Measurements from ENCODE around the gene ZNF787. TPM values are rescaled to one million over a fixed set of nuclear protein-coding genes. Genes with fewer than 3 reads are reported as not detected.

Gene ZNF787
- total and polyA plus RNA-seq, 2 donors (not counting 3 experiments of a cell fraction or from before 2014, with no cell fraction given): 11.6 to 32.7 TPM

DNA sequence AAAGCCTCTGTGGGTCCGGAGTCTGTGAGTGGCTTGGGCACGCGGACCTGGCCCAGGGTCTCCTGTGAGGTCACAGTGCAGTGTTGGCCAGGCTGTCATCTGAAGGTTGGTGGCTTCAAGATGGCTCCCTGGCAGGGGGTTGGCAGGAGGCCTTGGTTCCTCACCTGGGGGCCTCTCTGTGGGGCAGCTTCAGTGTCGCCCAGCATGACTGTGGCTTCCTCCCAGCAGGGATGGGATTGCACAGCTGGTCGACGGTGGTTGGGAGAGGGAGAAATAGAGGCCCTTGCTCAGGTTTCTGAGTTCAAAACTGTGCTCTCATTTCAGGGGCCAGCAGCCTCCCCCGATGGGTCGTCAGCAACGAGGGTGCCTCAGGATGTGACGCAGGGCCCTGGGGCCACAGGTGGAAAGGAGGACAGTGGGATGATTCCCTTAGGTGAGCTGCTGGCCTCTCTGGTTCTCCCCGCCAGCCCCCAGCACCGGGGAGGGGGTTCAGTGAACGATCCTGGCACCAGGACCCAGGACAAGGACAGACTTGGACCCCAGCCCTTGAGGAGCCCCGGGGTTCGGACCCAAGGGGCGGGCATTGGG is 37.2 kb upstream of the ZNF787 start:
- H3K27me3 ChIP-seq (ENCODE audit: control insufficient read depth in 2 of 2, insufficient read depth in 2 of 2, low read length in 2 of 2): no peaks in the 10 kb centered on the region
- H3K36me3 ChIP-seq (ENCODE audit: control insufficient read depth in 2 of 2, extremely low read depth in 1 of 2, insufficient read depth in 2 of 2, low read length in 2 of 2): peaks cover 0 to 22% of the 10 kb centered on the region in 2 experiments
- H3K9ac ChIP-seq (replicated peaks; ENCODE audit: extremely low read depth, insufficient read depth, low read length): no peak overlapping the region
- H3K4me2 ChIP-seq (ENCODE audit: insufficient read depth, low read length): no peak overlapping the region
- H3K9me1 ChIP-seq (replicated peaks; ENCODE audit: control insufficient read depth, extremely low read depth, insufficient read depth, low read length): no peaks in the 10 kb centered on the region
- DNase-seq (ENCODE audit: low read depth, low spot score): no peak
- ChIA-PET CTCF (interaction anchor here (1.0 to 1.7 kb wide), 2 partner anchors 13 to 78 kb away, joined by 4 to 11 read pairs; no protein-coding TSS in a partner anchor), POLR2A (no interaction called here)
- dilution Hi-C loops (cut with MboI; ENCODE audit: extremely low pct_ligation_motif_present, low sequenced_read_pairs) (no loop called here), intact Hi-C loops (cut with micrococcal nuclease) (no loop called here)
- no peaks in the 10 kb centered on the region for H3K9me3 ChIP-seq (replicated peaks; ENCODE audit: control insufficient read depth, insufficient read depth, low read length)
- BruUV-seq (replicated peaks): no TSS peak
- H4K20me1 ChIP-seq (replicated peaks; ENCODE audit: control insufficient read depth, extremely low read depth, insufficient read depth, low read length): no peaks in the 10 kb centered on the region
- TF ChIP-seq EZH2 (IDR thresholded peaks at IDR 0.05; ENCODE audit: borderline replicate concordance, low read depth, low read length, severe bottlenecking) (no peak), POLR2AphosphoS5 (IDR thresholded peaks at IDR 0.05; ENCODE audit: insufficient read depth, low read depth, low read length) (no peak), JUN (IDR thresholded peaks at IDR 0.05; ENCODE audit: borderline replicate concordance, insufficient read depth, insufficient read length, low read depth) (no peak)
- no peaks in the 10 kb centered on the region for H3K79me2 ChIP-seq (ENCODE audit: control insufficient read depth, insufficient read depth, low read length)
- H3K4me1 ChIP-seq (ENCODE audit: control insufficient read depth, extremely low read depth, insufficient read depth, low read length): peaks cover 13% of the 10 kb centered on the region
- no peak overlapping the region for H3K27ac ChIP-seq (ENCODE audit: insufficient read depth, low read depth, low read length)
- no peak for FAIRE-seq
- no peak overlapping the region for H2AFZ ChIP-seq (ENCODE audit: low read depth, low read length)
- H3K4me3 ChIP-seq (replicated peaks in 1 of 3; ENCODE audit: insufficient read depth in 1 of 3, low read depth in 1 of 3, low read length in 3 of 3): no peak overlapping the region

DNA sequence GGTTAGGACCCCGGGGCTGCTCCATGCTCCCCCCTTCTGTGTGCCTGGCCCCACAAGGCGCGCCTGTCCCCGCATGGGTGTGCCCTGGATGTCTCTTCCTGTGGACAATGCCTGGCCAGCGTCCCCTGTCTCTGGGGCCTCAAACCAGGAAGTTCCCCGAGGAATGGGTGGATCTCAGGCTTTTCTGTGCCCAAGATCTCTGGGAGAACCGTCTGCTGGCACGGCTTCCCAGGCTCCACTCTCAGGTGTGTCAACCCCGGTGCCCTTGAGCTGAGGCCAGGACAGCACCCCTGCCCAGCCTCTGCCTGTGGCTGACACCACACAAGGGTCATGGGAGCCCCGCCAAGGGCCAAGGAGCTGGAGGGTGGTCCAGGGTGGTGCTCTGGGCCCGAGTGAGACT is 35.7 kb upstream of the ZNF787 start:
- intact Hi-C loops (cut with micrococcal nuclease) (no loop called here), dilution Hi-C loops (cut with MboI; ENCODE audit: extremely low pct_ligation_motif_present, low sequenced_read_pairs) (no loop called here)
- Histone ChIP-seq H3K9ac (replicated peaks; ENCODE audit: extremely low read depth, insufficient read depth, low read length) (no peak overlapping the region), H3K4me2 (ENCODE audit: insufficient read depth, low read length) (no peak overlapping the region), H3K27me3 (ENCODE audit: control insufficient read depth in 2 of 2, insufficient read depth in 2 of 2, low read length in 2 of 2) (no peaks in the 10 kb centered on the region), H3K27ac (ENCODE audit: insufficient read depth, low read depth, low read length) (no peak overlapping the region), H4K20me1 (replicated peaks; ENCODE audit: control insufficient read depth, extremely low read depth, insufficient read depth, low read length) (no peaks in the 10 kb centered on the region), H3K4me1 (ENCODE audit: control insufficient read depth, extremely low read depth, insufficient read depth, low read length) (peaks cover 10% of the 10 kb centered on the region), H3K4me3 (replicated peaks in 1 of 3; ENCODE audit: insufficient read depth in 1 of 3, low read depth in 1 of 3, low read length in 3 of 3) (no peak overlapping the region), H2AFZ (ENCODE audit: low read depth, low read length) (no peak overlapping the region), H3K36me3 (ENCODE audit: control insufficient read depth in 2 of 2, extremely low read depth in 1 of 2, insufficient read depth in 2 of 2, low read length in 2 of 2) (peaks cover 0 to 22% of the 10 kb centered on the region in 2 experiments), H3K79me2 (ENCODE audit: control insufficient read depth, insufficient read depth, low read length) (no peaks in the 10 kb centered on the region), H3K9me1 (replicated peaks; ENCODE audit: control insufficient read depth, extremely low read depth, insufficient read depth, low read length) (no peaks in the 10 kb centered on the region), H3K9me3 (replicated peaks; ENCODE audit: control insufficient read depth, insufficient read depth, low read length) (no peaks in the 10 kb centered on the region)
- FAIRE-seq: no peak
- BruUV-seq (replicated peaks): no TSS peak
- CTCF ChIA-PET: interaction anchor here (1.5 to 1.7 kb wide), 2 partner anchors 11 to 14 kb away, joined by 3 to 11 read pairs; no protein-coding TSS in a partner anchor
- no peak for DNase-seq (ENCODE audit: low read depth, low spot score)
- no peak for TF ChIP-seq POLR2AphosphoS5 (IDR thresholded peaks at IDR 0.05; ENCODE audit: insufficient read depth, low read depth, low read length)
- TF ChIP-seq, protein P1, sequence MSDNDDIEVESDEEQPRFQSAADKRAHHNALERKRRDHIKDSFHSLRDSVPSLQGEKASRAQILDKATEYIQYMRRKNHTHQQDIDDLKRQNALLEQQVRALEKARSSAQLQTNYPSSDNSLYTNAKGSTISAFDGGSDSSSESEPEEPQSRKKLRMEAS (IDR thresholded peaks at IDR 0.05; ENCODE audit: insufficient read depth, insufficient read length): no peak
- no peak for TF ChIP-seq MYC (IDR thresholded peaks at IDR 0.05; ENCODE audit: low read depth, low read length)
- TF ChIP-seq POLR2A (IDR thresholded peaks at IDR 0.05; ENCODE audit: low read depth, low read length): no peak
- no peak for TF ChIP-seq GATA2 (IDR thresholded peaks at IDR 0.05; ENCODE audit: insufficient read depth, insufficient read length, low read depth, low read length)
- TF ChIP-seq EZH2 (IDR thresholded peaks at IDR 0.05; ENCODE audit: borderline replicate concordance, low read depth, low read length, severe bottlenecking): no peak
- TF ChIP-seq, protein P2, sequence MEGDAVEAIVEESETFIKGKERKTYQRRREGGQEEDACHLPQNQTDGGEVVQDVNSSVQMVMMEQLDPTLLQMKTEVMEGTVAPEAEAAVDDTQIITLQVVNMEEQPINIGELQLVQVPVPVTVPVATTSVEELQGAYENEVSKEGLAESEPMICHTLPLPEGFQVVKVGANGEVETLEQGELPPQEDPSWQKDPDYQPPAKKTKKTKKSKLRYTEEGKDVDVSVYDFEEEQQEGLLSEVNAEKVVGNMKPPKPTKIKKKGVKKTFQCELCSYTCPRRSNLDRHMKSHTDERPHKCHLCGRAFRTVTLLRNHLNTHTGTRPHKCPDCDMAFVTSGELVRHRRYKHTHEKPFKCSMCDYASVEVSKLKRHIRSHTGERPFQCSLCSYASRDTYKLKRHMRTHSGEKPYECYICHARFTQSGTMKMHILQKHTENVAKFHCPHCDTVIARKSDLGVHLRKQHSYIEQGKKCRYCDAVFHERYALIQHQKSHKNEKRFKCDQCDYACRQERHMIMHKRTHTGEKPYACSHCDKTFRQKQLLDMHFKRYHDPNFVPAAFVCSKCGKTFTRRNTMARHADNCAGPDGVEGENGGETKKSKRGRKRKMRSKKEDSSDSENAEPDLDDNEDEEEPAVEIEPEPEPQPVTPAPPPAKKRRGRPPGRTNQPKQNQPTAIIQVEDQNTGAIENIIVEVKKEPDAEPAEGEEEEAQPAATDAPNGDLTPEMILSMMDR (IDR thresholded peaks at IDR 0.05; ENCODE audit: extremely low read depth in 1 of 2, insufficient read depth in 1 of 2, low read depth in 1 of 2, low read length in 2 of 2): no peak
- POLR2A ChIA-PET: no interaction called here

All from endothelial cell of umbilical vein (primary cell).